CD14-positive monocyte (primary cell): Measurements from ENCODE around the gene RASSF5. TPM values are rescaled to one million over a fixed set of nuclear protein-coding genes. Genes with fewer than 3 reads are reported as not detected.

Experiments
- DNase-seq, 3 donors: peaks; one replicate each; pipeline ENCODE4 v3.0.0-alpha.2; 2011 to 2022
- H2AFZ ChIP-seq: 2 replicates; pipeline ENCODE4 v1.6.0; 2012; ENCODE audit warnings: mild to moderate bottlenecking, low read depth, low read length, inconsistent platforms; ENCODE audit not compliant: insufficient read depth, poor library complexity, severe bottlenecking
- H3K27ac ChIP-seq, 2 donors: 1 replicate in 1 of 2; 2 replicates in 1 of 2; pipeline ENCODE4 v1.5.1; 2012 to 2013; ENCODE audit warnings: low read length in 2 of 2, control low read depth in 1 of 2, inconsistent platforms in 1 of 2, low read depth in 1 of 2, mild to moderate bottlenecking in 1 of 2
- H3K27me3 ChIP-seq, 2 donors: one replicate each; pipeline versions ENCODE4 v1.6.0 to v1.6.1; 2011 to 2013; ENCODE audit warnings: low read length in 2 of 2; ENCODE audit not compliant: control insufficient read depth in 2 of 2, insufficient read depth in 2 of 2
- H3K36me3 ChIP-seq, 2 donors: replicated peaks in 1 of 2; 1 replicate in 1 of 2; 2 replicates in 1 of 2; pipeline versions ENCODE4 v1.5.1 to v1.6.1; 2012 to 2013; ENCODE audit warnings: low read length in 2 of 2, control low read depth in 1 of 2, inconsistent platforms in 1 of 2, mild to moderate bottlenecking in 1 of 2; ENCODE audit not compliant: insufficient read depth in 2 of 2, control insufficient read depth in 1 of 2
- H3K4me1 ChIP-seq, 2 donors: 1 replicate in 1 of 2; 2 replicates in 1 of 2; pipeline versions ENCODE4 v1.5.1 to v1.6.1; 2012 to 2013; ENCODE audit warnings: low read length in 2 of 2, control low read depth in 1 of 2, inconsistent platforms in 1 of 2, mild to moderate bottlenecking in 1 of 2, moderate library complexity in 1 of 2; ENCODE audit not compliant: insufficient read depth in 2 of 2, control insufficient read depth in 1 of 2
- H3K4me2 ChIP-seq: replicated peaks from 2 replicates; pipeline ENCODE3; 2012; ENCODE audit warnings: low read length, moderate library complexity, mild to moderate bottlenecking; ENCODE audit not compliant: poor library complexity, severe bottlenecking; ENCODE audit errors: extremely low read depth
- H3K4me3 ChIP-seq, 3 experiments: fragments of 200-600 bp in 1 of 3; sonication (generic) in 1 of 3; replicated peaks in 1 of 3; 1 replicate in 2 of 3; 2 replicates in 1 of 3; pipeline ENCODE4 v1.5.1; 2011 to 2013; ENCODE audit warnings: low read length in 3 of 3, mild to moderate bottlenecking in 3 of 3, control low read depth in 2 of 3, low read depth in 2 of 3, inconsistent platforms in 1 of 3, moderate library complexity in 1 of 3
- H3K79me2 ChIP-seq: 2 replicates; pipeline ENCODE4 v1.6.0; 2012; ENCODE audit warnings: mild to moderate bottlenecking, control low read depth, inconsistent platforms, low read length, moderate library complexity; ENCODE audit not compliant: insufficient read depth
- H3K9ac ChIP-seq: 2 replicates; pipeline ENCODE4 v1.6.0; 2017; ENCODE audit warnings: low read length, mild to moderate bottlenecking; ENCODE audit not compliant: insufficient read depth, poor library complexity, severe bottlenecking
- H3K9me3 ChIP-seq, 2 donors: replicated peaks in 1 of 2; 1 replicate in 1 of 2; 2 replicates in 1 of 2; pipeline versions ENCODE4 v1.5.1 to v1.6.1; 2012 to 2013; ENCODE audit warnings: low read length in 2 of 2, control low read depth in 1 of 2; ENCODE audit not compliant: control insufficient read depth in 1 of 2, insufficient read depth in 1 of 2
- H4K20me1 ChIP-seq: 2 replicates; pipeline ENCODE4 v1.6.0; 2012; ENCODE audit warnings: mild to moderate bottlenecking, low read length, control low read depth, moderate library complexity; ENCODE audit not compliant: insufficient read depth
- H3K27ac Mint-ChIP-seq, 7 donors: one replicate each; pipeline ENCODE4 v1.8.0; 2020; ENCODE audit warnings: mild to moderate bottlenecking in 7 of 7, mixed read lengths in 7 of 7, moderate library complexity in 6 of 7, inconsistent platforms in 2 of 7
- H3K27me3 Mint-ChIP-seq, 3 donors: one replicate each; pipeline ENCODE4 v1.8.0; 2021 to 2022; ENCODE audit warnings: low read depth in 3 of 3, mild to moderate bottlenecking in 3 of 3, mixed read lengths in 3 of 3, moderate library complexity in 3 of 3, inconsistent platforms in 1 of 3
- H3K36me3 Mint-ChIP-seq, 2 donors: one replicate each; pipeline ENCODE4 v1.8.0; 2020; ENCODE audit warnings: mixed read lengths in 2 of 2, inconsistent platforms in 1 of 2, mild to moderate bottlenecking in 1 of 2
- H3K4me1 Mint-ChIP-seq: one replicate; pipeline ENCODE4 v1.8.0; 2020; ENCODE audit warnings: mild to moderate bottlenecking, mixed read lengths
- H3K4me3 Mint-ChIP-seq, 2 donors: one replicate each; pipeline ENCODE4 v1.8.0; 2020; ENCODE audit warnings: mild to moderate bottlenecking in 2 of 2, mixed read lengths in 2 of 2, moderate library complexity in 1 of 2
- H3K9me3 Mint-ChIP-seq, 7 donors: one replicate each; pipeline ENCODE4 v1.8.0; 2020 to 2022; ENCODE audit warnings: mixed read lengths in 7 of 7, mild to moderate bottlenecking in 6 of 7, moderate library complexity in 6 of 7, inconsistent platforms in 2 of 7
- WGBS: methylation state at CpG from one replicate; pipeline ENCODE4 v1.1.5; 2013; ENCODE audit warnings: missing lambda C conversion rate; ENCODE audit not compliant: insufficient coverage; 5-methylcytosine and 5-hydroxymethylcytosine counted together
- intact Hi-C, 2 donors: fragments of 100-400 bp; cut with micrococcal nuclease; formaldehyde crosslinking; loops; one replicate each; pipeline versions ENCODE4 v1.15.0 to v1.15.1; 2023
- polyA plus RNA-seq, 3 donors: library from polyadenylated mRNA; depleted of rRNA in 1 of 3; unstranded in 2 of 3; stranded (reverse) in 1 of 3; fragments of 300-500 nt in 2 of 3; fragments of >200 nt in 1 of 3; fragmentation: Illumina TruSeq in 2 of 3; gene quantifications; 1 replicate in 2 of 3; 2 replicates in 1 of 3; pipeline ENCODE4 v1.2.3, GENCODE V29; 2012 to 2021
- TF ChIP-seq, protein P1 (sequence below): fragments of 200-600 bp; IDR thresholded peaks from one replicate; pipeline ENCODE4 v1.8.0; 2022; ENCODE audit warnings: antibody characterized with exemption, mild to moderate bottlenecking

Gene RASSF5
- polyA plus RNA-seq, 3 donors, result 81.6 to 129 (median 127) TPM

- 78% methylated on average over 1 of the region's 1 CpG for WGBS
- H3K36me3 ChIP-seq, result peaks cover 36 to 53% of the 10 kb centered on the region in 2 donors
- peak overlapping the region; percentile 55 to 100 (median 98) for H3K27ac Mint-ChIP-seq
- H3K27me3 Mint-ChIP-seq, result no peaks in the 10 kb centered on the region
- H3K4me3 ChIP-seq, result no peak overlapping the region
- peaks cover 46 to 51% of the 10 kb centered on the region in 2 donors for H3K36me3 Mint-ChIP-seq
- intact Hi-C loops, result no loop called here
- peak overlapping the region in 1 of 2 donors; percentile 82 for H3K27ac ChIP-seq
- no peak overlapping the region for H3K4me3 Mint-ChIP-seq
- peaks cover 4% of the 10 kb centered on the region for H4K20me1 ChIP-seq
- no peaks in the 10 kb centered on the region for H3K27me3 ChIP-seq
- TF ChIP-seq, protein P1, sequence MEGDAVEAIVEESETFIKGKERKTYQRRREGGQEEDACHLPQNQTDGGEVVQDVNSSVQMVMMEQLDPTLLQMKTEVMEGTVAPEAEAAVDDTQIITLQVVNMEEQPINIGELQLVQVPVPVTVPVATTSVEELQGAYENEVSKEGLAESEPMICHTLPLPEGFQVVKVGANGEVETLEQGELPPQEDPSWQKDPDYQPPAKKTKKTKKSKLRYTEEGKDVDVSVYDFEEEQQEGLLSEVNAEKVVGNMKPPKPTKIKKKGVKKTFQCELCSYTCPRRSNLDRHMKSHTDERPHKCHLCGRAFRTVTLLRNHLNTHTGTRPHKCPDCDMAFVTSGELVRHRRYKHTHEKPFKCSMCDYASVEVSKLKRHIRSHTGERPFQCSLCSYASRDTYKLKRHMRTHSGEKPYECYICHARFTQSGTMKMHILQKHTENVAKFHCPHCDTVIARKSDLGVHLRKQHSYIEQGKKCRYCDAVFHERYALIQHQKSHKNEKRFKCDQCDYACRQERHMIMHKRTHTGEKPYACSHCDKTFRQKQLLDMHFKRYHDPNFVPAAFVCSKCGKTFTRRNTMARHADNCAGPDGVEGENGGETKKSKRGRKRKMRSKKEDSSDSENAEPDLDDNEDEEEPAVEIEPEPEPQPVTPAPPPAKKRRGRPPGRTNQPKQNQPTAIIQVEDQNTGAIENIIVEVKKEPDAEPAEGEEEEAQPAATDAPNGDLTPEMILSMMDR, result no peak
- H3K4me1 Mint-ChIP-seq, result peaks cover 56% of the 10 kb centered on the region
- H3K4me2 ChIP-seq, result no peak overlapping the region
- peaks cover 49 to 50% of the 10 kb centered on the region in 2 donors for H3K4me1 ChIP-seq
- no peak overlapping the region for H3K9ac ChIP-seq
- no peak for DNase-seq
- H2AFZ ChIP-seq, result no peak overlapping the region
- H3K9me3 ChIP-seq, result no peaks in the 10 kb centered on the region
- H3K9me3 Mint-ChIP-seq, result peaks cover 0 to 3% (median 0%) of the 10 kb centered on the region in 7 donors
- no peaks in the 10 kb centered on the region for H3K79me2 ChIP-seq
Observed at GRCh38 chr1:206463137-206463536, 44.2 kb upstream of the RASSF5 start.

GRCh38 chr1:206463911-206464310 lies 43.4 kb upstream of the RASSF5 start:
- no peak overlapping the region for H3K4me3 ChIP-seq
- no peaks in the 10 kb centered on the region for H3K79me2 ChIP-seq
- DNase-seq, result no peak
- no peak overlapping the region for H3K4me2 ChIP-seq
- H2AFZ ChIP-seq, result no peak overlapping the region
- intact Hi-C loops, result no loop called here
- peaks cover 0 to 3% (median 0%) of the 10 kb centered on the region in 7 donors for H3K9me3 Mint-ChIP-seq
- H3K36me3 Mint-ChIP-seq, result peaks cover 38 to 43% of the 10 kb centered on the region in 2 donors
- peak overlapping the region; percentile 69 to 82 for H3K27ac ChIP-seq
- H3K9me3 ChIP-seq, result no peaks in the 10 kb centered on the region
- H3K4me1 ChIP-seq, result peaks cover 57 to 58% of the 10 kb centered on the region in 2 donors
- H3K27me3 ChIP-seq, result no peaks in the 10 kb centered on the region
- WGBS, result 100% methylated on average over 1 of the region's 8 CpGs
- TF ChIP-seq, protein P1, result no peak
- H3K4me3 Mint-ChIP-seq, result no peak overlapping the region
- no peaks in the 10 kb centered on the region for H3K27me3 Mint-ChIP-seq
- peaks cover 28 to 46% of the 10 kb centered on the region in 2 donors for H3K36me3 ChIP-seq
- peaks cover 4% of the 10 kb centered on the region for H4K20me1 ChIP-seq
- peak overlapping the region; percentile 94 to 100 (median 98) for H3K27ac Mint-ChIP-seq
- no peak overlapping the region for H3K9ac ChIP-seq
- peaks cover 64% of the 10 kb centered on the region for H3K4me1 Mint-ChIP-seq
